ENCODE results near the gene EFCC1.

Gene EFCC1

GRCh38 chr3:129056451-129057173, 55.5 kb downstream of the EFCC1 start:
- H3K4me3 ChIP-seq (ENCODE audit: low read length in 2 of 2) = no peak overlapping the region
- peaks cover 60% of the 10 kb centered on the region for H3K4me1 ChIP-seq (ENCODE audit: control insufficient read depth, insufficient read depth, low read length)
- no peaks in the 10 kb centered on the region for H3K27me3 ChIP-seq (ENCODE audit: control insufficient read depth in 1 of 2, insufficient read depth in 2 of 2, low read length in 2 of 2)
- H3K27ac ChIP-seq (ENCODE audit: low read length) = peak overlapping the region; percentile 31
- H3K36me3 ChIP-seq (ENCODE audit: control insufficient read depth in 2 of 2, insufficient read depth in 2 of 2, low read length in 2 of 2) = no peaks in the 10 kb centered on the region
- no peak overlapping the region for H3K9ac ChIP-seq (ENCODE audit: low read length in 2 of 2)
- H3K9me3 ChIP-seq (ENCODE audit: control insufficient read depth in 2 of 2, low read length in 2 of 2) = no peaks in the 10 kb centered on the region

DNA sequence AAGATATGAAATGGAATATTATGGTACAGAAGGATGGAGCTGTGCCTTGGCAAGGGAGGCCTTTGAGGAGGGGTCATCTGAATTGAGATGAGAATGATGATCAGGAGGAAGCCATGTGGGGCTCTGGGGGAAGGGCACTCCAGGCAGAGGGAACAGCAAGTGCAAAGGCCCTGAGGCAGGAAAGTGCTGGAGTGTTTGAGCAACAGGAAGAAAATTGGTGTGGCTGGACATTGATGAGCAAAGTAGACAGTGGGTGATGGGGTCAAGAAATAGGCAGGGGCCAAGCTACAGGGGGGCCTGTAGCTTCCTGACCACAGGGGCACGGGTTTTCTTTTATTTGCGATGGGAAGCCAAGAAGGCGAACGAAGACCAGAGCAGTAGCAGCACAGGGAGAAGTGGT, 56.1 kb downstream of the EFCC1 start:
- Histone ChIP-seq H3K27ac (ENCODE audit: low read length) (peak overlapping the region; percentile 31), H3K9ac (ENCODE audit: low read length in 2 of 2) (no peak overlapping the region), H3K4me3 (ENCODE audit: low read length in 2 of 2) (no peak overlapping the region), H3K4me1 (ENCODE audit: control insufficient read depth, insufficient read depth, low read length) (peaks cover 60% of the 10 kb centered on the region), H3K36me3 (ENCODE audit: control insufficient read depth in 2 of 2, insufficient read depth in 2 of 2, low read length in 2 of 2) (no peaks in the 10 kb centered on the region), H3K27me3 (ENCODE audit: control insufficient read depth in 1 of 2, insufficient read depth in 2 of 2, low read length in 2 of 2) (no peaks in the 10 kb centered on the region), H3K9me3 (ENCODE audit: control insufficient read depth in 2 of 2, low read length in 2 of 2) (no peaks in the 10 kb centered on the region)

DNA sequence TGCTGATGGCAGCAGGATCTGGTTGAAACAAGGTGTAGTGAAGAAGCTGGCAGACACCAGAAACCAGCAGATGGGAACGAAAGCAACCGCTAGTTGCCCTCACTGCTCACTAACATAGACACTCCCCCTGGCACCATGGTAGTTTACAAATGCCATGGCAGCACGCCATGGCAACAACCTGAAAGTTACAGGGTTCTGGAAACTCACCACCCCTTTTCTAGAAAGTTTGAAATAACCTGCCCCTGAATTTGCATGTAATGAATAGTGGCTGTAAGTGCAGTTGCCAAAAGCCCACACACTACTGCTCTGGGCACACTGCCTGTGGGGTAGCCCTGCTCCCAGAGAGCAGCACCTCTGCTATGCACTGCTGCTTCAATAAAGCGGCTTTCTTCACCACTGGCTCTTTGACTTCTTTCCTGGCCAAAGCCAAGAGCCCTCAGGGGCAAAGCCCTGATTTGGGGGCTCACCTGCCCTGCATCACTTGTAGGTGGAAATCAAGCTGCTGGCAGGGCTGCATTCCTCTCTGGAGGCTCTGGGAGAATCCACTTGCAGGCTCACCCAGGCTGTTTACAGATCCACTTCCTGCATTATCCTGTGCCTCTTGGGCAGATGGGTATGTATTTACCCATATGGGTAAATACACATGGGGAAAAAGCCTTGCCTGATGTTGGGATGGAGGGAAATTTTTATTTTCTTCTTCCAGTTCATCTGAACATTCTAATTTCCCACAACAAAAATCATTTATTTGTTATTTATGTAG, 57.5 kb downstream of the EFCC1 start:
- H3K9ac ChIP-seq (ENCODE audit: low read length in 2 of 2) = no peak overlapping the region
- H3K27ac ChIP-seq (ENCODE audit: low read length) = peak overlapping the region; percentile 53
- no peaks in the 10 kb centered on the region for H3K9me3 ChIP-seq (ENCODE audit: control insufficient read depth in 2 of 2, low read length in 2 of 2)
- H3K4me1 ChIP-seq (ENCODE audit: control insufficient read depth, insufficient read depth, low read length) = peaks cover 51% of the 10 kb centered on the region
- H3K4me3 ChIP-seq (ENCODE audit: low read length in 2 of 2) = peak overlapping the region in 1 of 2 donors; percentile 35
- H3K36me3 ChIP-seq (ENCODE audit: control insufficient read depth in 2 of 2, insufficient read depth in 2 of 2, low read length in 2 of 2) = no peaks in the 10 kb centered on the region
- H3K27me3 ChIP-seq (ENCODE audit: control insufficient read depth in 1 of 2, insufficient read depth in 2 of 2, low read length in 2 of 2) = no peaks in the 10 kb centered on the region

DNA sequence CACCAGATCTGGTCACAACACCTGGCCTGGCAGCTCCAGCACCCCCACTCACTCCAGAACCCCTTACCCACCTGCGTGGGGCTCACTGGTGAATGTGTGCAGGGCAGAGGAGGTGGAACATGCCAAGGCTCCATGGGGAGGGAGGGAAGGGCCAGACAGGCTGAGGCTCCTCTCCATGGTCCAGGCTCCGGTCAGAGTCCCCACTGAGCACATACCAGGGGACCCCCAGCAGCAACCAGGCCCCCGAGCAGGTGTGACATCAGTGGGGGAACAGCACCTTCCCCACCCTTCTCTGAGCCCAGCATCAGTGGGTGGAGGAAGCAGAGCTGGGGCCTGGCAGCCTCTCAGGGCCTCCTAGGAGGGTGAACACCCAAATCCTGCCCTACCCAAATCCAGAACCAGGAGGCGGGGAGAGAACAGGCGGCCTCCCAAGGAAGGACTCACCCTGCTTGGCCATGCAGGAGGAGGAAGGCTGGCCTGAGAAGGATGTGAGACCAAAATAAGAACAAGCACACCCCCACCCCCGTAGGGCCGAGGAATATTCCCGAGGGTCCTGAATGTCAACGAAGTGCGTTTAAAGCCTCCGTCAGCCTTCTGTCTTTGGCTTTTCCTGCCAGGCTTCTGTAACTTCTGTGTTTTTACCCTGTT, 58.3 kb downstream of the EFCC1 start:
- no peak overlapping the region for H3K9ac ChIP-seq (ENCODE audit: low read length in 2 of 2)
- H3K36me3 ChIP-seq (ENCODE audit: control insufficient read depth in 2 of 2, insufficient read depth in 2 of 2, low read length in 2 of 2) = no peaks in the 10 kb centered on the region
- peak overlapping the region; percentile 24 for H3K27ac ChIP-seq (ENCODE audit: low read length)
- H3K4me1 ChIP-seq (ENCODE audit: control insufficient read depth, insufficient read depth, low read length) = peaks cover 48% of the 10 kb centered on the region
- H3K9me3 ChIP-seq (ENCODE audit: control insufficient read depth in 2 of 2, low read length in 2 of 2) = no peaks in the 10 kb centered on the region
- no peak overlapping the region for H3K4me3 ChIP-seq (ENCODE audit: low read length in 2 of 2)
- no peaks in the 10 kb centered on the region for H3K27me3 ChIP-seq (ENCODE audit: control insufficient read depth in 1 of 2, insufficient read depth in 2 of 2, low read length in 2 of 2)

- Histone ChIP-seq H3K4me1 (ENCODE audit: control insufficient read depth, insufficient read depth, low read length) (peaks cover 44% of the 10 kb centered on the region), H3K4me3 (ENCODE audit: low read length in 2 of 2) (no peak within 1 kb of the TSS), H3K9me3 (ENCODE audit: control insufficient read depth in 2 of 2, low read length in 2 of 2) (no peaks in the 10 kb centered on the region), H3K27me3 (ENCODE audit: control insufficient read depth in 1 of 2, insufficient read depth in 2 of 2, low read length in 2 of 2) (no peaks in the 10 kb centered on the region), H3K9ac (ENCODE audit: low read length in 2 of 2) (no peak within 1 kb of the TSS), H3K27ac (ENCODE audit: low read length) (peak within 1 kb of the TSS; percentile 24), H3K36me3 (ENCODE audit: control insufficient read depth in 2 of 2, insufficient read depth in 2 of 2, low read length in 2 of 2) (no peaks in the 10 kb centered on the region)
Measured at GRCh38 chr3:129060276-129061022, 59.3 kb downstream of the EFCC1 start, which contains the start of gene GP9. GP9 (plus strand) TSS chr3:129060779; CDS start chr3:129061740, 961 bp downstream.

DNA sequence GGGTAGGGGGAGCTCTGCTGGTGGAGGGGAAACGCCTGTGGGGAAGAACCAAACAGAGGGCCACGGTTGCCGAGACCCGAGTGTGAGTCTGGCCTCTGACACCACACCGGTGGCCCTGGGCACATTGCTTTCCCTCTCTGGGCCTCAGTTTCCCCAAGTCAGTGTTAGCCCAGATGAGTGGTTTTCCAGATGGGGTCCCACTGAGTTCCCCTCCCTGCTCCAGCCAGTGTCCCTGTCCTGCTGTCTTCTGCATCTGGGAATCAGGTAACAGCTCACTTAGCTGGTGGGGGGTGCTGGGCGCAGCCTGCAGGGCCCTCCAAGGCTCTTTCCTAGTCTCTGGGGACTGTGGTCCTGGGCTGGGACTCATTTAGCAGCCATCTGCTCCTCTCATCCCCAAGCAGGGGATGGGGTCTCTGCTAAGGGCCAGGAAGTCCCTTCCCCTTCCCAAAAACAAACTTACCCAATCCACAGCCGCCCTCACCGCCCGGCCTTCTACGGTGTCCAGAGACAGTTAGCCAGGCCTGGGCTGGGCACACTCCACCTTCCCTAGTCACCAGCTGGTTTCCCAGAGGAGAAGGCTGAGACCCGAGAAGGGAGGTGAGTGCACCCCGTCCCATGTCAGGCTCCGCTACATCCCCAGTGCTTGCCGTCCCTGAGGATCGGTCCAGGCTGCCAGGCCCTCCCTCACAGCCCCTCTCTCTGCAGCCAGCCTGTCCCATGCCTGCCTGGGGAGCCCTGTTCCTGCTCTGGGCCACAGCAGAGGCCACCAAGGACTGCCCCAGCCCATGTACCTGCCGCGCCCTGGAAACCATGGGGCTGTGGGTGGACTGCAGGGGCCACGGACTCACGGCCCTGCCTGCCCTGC, 60.2 kb downstream of the EFCC1 start:
- no peaks in the 10 kb centered on the region for H3K36me3 ChIP-seq (ENCODE audit: control insufficient read depth in 2 of 2, insufficient read depth in 2 of 2, low read length in 2 of 2)
- H3K9me3 ChIP-seq (ENCODE audit: control insufficient read depth in 2 of 2, low read length in 2 of 2) = no peaks in the 10 kb centered on the region
- no peak overlapping the region for H3K4me3 ChIP-seq (ENCODE audit: low read length in 2 of 2)
- no peaks in the 10 kb centered on the region for H3K27me3 ChIP-seq (ENCODE audit: control insufficient read depth in 1 of 2, insufficient read depth in 2 of 2, low read length in 2 of 2)
- no peak overlapping the region for H3K27ac ChIP-seq (ENCODE audit: low read length)
- no peak overlapping the region for H3K9ac ChIP-seq (ENCODE audit: low read length in 2 of 2)
- H3K4me1 ChIP-seq (ENCODE audit: control insufficient read depth, insufficient read depth, low read length) = peaks cover 39% of the 10 kb centered on the region

DNA sequence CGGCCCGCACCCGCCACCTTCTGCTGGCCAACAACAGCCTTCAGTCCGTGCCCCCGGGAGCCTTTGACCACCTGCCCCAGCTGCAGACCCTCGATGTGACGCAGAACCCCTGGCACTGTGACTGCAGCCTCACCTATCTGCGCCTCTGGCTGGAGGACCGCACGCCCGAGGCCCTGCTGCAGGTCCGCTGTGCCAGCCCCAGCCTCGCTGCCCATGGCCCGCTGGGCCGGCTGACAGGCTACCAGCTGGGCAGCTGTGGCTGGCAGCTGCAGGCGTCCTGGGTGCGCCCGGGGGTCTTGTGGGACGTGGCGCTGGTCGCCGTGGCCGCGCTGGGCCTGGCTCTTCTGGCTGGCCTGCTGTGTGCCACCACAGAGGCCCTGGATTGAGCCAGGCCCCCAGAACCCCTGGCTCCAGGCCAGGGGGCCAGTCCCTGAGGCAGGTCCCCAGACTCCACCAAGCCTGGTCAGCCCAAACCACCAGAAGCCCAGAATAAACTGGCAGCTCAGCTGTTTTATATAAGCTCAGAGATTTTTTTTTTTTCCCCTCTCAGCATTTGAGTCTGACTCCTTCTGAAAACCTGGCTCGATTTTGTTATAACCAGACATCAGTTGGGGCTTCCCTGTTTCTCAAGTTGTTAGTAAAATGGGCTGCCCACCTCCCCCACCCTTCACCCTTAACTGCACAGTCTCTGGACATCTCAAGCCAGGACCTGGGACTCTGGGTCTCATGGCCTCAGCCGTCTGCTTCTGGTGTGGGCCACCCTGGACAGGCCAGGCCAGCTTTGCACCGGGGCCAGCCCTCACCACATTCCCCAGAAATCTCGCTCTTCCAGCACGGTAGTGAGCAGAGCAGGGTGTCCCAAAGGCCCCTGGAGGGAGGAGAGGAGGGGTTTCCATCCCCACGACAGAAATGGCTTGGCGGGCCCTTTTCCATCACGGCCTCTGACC, 61.1 kb downstream of the EFCC1 start:
- Histone ChIP-seq H3K9me3 (ENCODE audit: control insufficient read depth in 2 of 2, low read length in 2 of 2) (no peaks in the 10 kb centered on the region), H3K27ac (ENCODE audit: low read length) (no peak overlapping the region), H3K9ac (ENCODE audit: low read length in 2 of 2) (no peak overlapping the region), H3K36me3 (ENCODE audit: control insufficient read depth in 2 of 2, insufficient read depth in 2 of 2, low read length in 2 of 2) (no peaks in the 10 kb centered on the region), H3K4me3 (ENCODE audit: low read length in 2 of 2) (no peak overlapping the region), H3K27me3 (ENCODE audit: control insufficient read depth in 1 of 2, insufficient read depth in 2 of 2, low read length in 2 of 2) (no peaks in the 10 kb centered on the region), H3K4me1 (ENCODE audit: control insufficient read depth, insufficient read depth, low read length) (peaks cover 32% of the 10 kb centered on the region)

DNA sequence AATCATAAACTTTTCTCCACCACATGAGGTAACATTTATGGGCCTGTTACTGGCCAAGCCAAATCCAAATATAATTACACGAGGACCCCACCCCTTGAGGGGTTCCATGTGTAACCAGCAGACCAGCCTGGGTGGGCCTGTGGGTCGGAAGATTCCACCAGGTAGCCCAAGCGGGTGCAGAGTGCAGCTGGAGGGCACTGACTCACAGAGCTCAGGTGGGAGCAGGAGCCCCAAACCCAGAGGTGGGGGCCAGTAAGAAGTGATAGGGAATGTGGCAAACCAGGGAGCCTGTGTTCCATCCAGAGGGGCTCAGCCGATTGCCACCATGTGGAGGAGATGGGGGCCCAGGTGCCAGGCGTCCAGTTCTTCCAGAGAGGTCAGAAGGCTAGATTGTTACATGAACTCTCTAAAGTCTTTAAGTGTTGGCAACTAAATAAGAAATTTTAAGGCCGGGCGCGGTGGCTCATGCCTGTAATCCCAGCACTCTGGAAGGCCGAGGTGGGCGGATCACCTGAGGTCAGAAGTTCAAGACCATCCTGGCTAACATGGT, 62.1 kb downstream of the EFCC1 start:
- no peaks in the 10 kb centered on the region for H3K36me3 ChIP-seq (ENCODE audit: control insufficient read depth in 2 of 2, insufficient read depth in 2 of 2, low read length in 2 of 2)
- no peaks in the 10 kb centered on the region for H3K27me3 ChIP-seq (ENCODE audit: control insufficient read depth in 1 of 2, insufficient read depth in 2 of 2, low read length in 2 of 2)
- H3K9ac ChIP-seq (ENCODE audit: low read length in 2 of 2) = no peak overlapping the region
- peaks cover 31% of the 10 kb centered on the region for H3K4me1 ChIP-seq (ENCODE audit: control insufficient read depth, insufficient read depth, low read length)
- H3K27ac ChIP-seq (ENCODE audit: low read length) = no peak overlapping the region
- H3K4me3 ChIP-seq (ENCODE audit: low read length in 2 of 2) = no peak overlapping the region
- H3K9me3 ChIP-seq (ENCODE audit: control insufficient read depth in 2 of 2, low read length in 2 of 2) = no peaks in the 10 kb centered on the region

GRCh38 chr3:129063841-129064482, 62.9 kb downstream of the EFCC1 start:
- no peaks in the 10 kb centered on the region for H3K9me3 ChIP-seq (ENCODE audit: control insufficient read depth in 2 of 2, low read length in 2 of 2)
- H3K4me1 ChIP-seq (ENCODE audit: control insufficient read depth, insufficient read depth, low read length) = peaks cover 29% of the 10 kb centered on the region
- no peaks in the 10 kb centered on the region for H3K27me3 ChIP-seq (ENCODE audit: control insufficient read depth in 1 of 2, insufficient read depth in 2 of 2, low read length in 2 of 2)
- no peak overlapping the region for H3K4me3 ChIP-seq (ENCODE audit: low read length in 2 of 2)
- H3K27ac ChIP-seq (ENCODE audit: low read length) = no peak overlapping the region
- no peaks in the 10 kb centered on the region for H3K36me3 ChIP-seq (ENCODE audit: control insufficient read depth in 2 of 2, insufficient read depth in 2 of 2, low read length in 2 of 2)
- no peak overlapping the region for H3K9ac ChIP-seq (ENCODE audit: low read length in 2 of 2)
